ENCODE measurements around the gene GNG2.

GRCh38 chr14:51816031-51816430 is 44.4 kb upstream of the GNG2 start:
- TF ChIP-seq YY1 (IDR thresholded peaks at IDR 0.05; ENCODE audit: insufficient read depth, insufficient read length) (no peak), ZNF274 (IDR thresholded peaks at IDR 0.05; ENCODE audit: low read depth, low read length) (no peak)
